Measurements from ENCODE around the gene FRMD8. TPM values are rescaled to one million over a fixed set of nuclear protein-coding genes. Genes with fewer than 3 reads are reported as not detected.
A peak's percentile ranks its signal among the peaks of the same experiment; 100 is the strongest.

Gene FRMD8
- total and polyA plus RNA-seq, 2 of the 8 experiments (the other 6 are each of a cell fraction or from before 2014, with no cell fraction given): 15.0 to 19.2 TPM

- TF ChIP-seq, protein P1, sequence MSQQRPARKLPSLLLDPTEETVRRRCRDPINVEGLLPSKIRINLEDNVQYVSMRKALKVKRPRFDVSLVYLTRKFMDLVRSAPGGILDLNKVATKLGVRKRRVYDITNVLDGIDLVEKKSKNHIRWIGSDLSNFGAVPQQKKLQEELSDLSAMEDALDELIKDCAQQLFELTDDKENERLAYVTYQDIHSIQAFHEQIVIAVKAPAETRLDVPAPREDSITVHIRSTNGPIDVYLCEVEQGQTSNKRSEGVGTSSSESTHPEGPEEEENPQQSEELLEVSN (IDR thresholded peaks at IDR 0.05): no peak
Measured at GRCh38 chr11:65459552-65459951, 73.1 kb downstream of the FRMD8 start (continued).

MicroRNAs encoded within 50 kb of the gene (microRNA counts, 767-probe panel; counts per million panel counts)
- 879 counts per million, percentile 95 among the panel's probes with 10 or more counts for microRNA hsa-miR-612

Small RNA genes lying within 50 kb of the gene (small RNA-seq; reads per million reads assigned to genes)
- gene RF01684 (ENCODE audit: insufficient read depth): not detected

Other genes starting within 250 kb of the FRMD8 start
- gene SPDYC, start 216.4 kb upstream of the FRMD8 start, total RNA-seq (2021; fragmentation: NEBNext Ultra II Directional; extraction: Animal tissue kit (Norgen Biotek cat#: 25700)): not detected in 2 replicates
- 0.15 and 0.31 TPM in 2 replicates for gene SPDYC, start 216.4 kb upstream of the FRMD8 start, polyA plus RNA-seq (2011; rRNA removed)
- 194 and 200 TPM in 2 replicates for gene CAPN1, start 204.7 kb upstream of the FRMD8 start, total RNA-seq (2021; fragmentation: NEBNext Ultra II Directional; extraction: Animal tissue kit (Norgen Biotek cat#: 25700))
- 233 and 337 TPM in 2 replicates for gene CAPN1, start 204.7 kb upstream of the FRMD8 start, polyA plus RNA-seq (2011; rRNA removed)
- gene POLA2, start 124.7 kb upstream of the FRMD8 start, total RNA-seq (2021; fragmentation: NEBNext Ultra II Directional; extraction: Animal tissue kit (Norgen Biotek cat#: 25700)): 31.2 and 34.6 TPM in 2 replicates
- gene POLA2, start 124.7 kb upstream of the FRMD8 start, polyA plus RNA-seq (2011; rRNA removed): 48.1 and 55.9 TPM in 2 replicates
- 11.7 and 11.8 TPM in 2 replicates for gene CDC42EP2, start 71.8 kb upstream of the FRMD8 start, total RNA-seq (2021; fragmentation: NEBNext Ultra II Directional; extraction: Animal tissue kit (Norgen Biotek cat#: 25700))
- gene CDC42EP2, start 71.8 kb upstream of the FRMD8 start, polyA plus RNA-seq (2011; rRNA removed): 13.3 and 19.4 TPM in 2 replicates
- gene DPF2, start 52.8 kb upstream of the FRMD8 start, total RNA-seq (2021; fragmentation: NEBNext Ultra II Directional; extraction: Animal tissue kit (Norgen Biotek cat#: 25700)): 67.2 and 79.2 TPM in 2 replicates
- 53.6 and 88.1 TPM in 2 replicates for gene DPF2, start 52.8 kb upstream of the FRMD8 start, polyA plus RNA-seq (2011; rRNA removed)
- gene TIGD3, start 31.9 kb upstream of the FRMD8 start, total RNA-seq (2021; fragmentation: NEBNext Ultra II Directional; extraction: Animal tissue kit (Norgen Biotek cat#: 25700)): 0.88 and 1.3 TPM in 2 replicates
- 1.1 TPM in 2 replicates for gene TIGD3, start 31.9 kb upstream of the FRMD8 start, polyA plus RNA-seq (2011; rRNA removed)
- gene SLC25A45, start 4.0 kb upstream of the FRMD8 start, total RNA-seq (2021; fragmentation: NEBNext Ultra II Directional; extraction: Animal tissue kit (Norgen Biotek cat#: 25700)): 0.54 and 0.61 TPM in 2 replicates
- gene SLC25A45, start 4.0 kb upstream of the FRMD8 start, polyA plus RNA-seq (2011; rRNA removed): 0.59 and 0.97 TPM in 2 replicates
- gene NEAT1, start 36.2 kb downstream of the FRMD8 start, total RNA-seq (2021; fragmentation: NEBNext Ultra II Directional; extraction: Animal tissue kit (Norgen Biotek cat#: 25700)): 10.4 and 10.7 TPM in 2 replicates
- gene NEAT1, start 36.2 kb downstream of the FRMD8 start, polyA plus RNA-seq (2011; rRNA removed): 1.6 and 2.4 TPM in 2 replicates
- 911 and 984 TPM in 2 replicates for gene MALAT1, start 112.4 kb downstream of the FRMD8 start, total RNA-seq (2021; fragmentation: NEBNext Ultra II Directional; extraction: Animal tissue kit (Norgen Biotek cat#: 25700))
- gene MALAT1, start 112.4 kb downstream of the FRMD8 start, polyA plus RNA-seq (2011; rRNA removed): 115 and 138 TPM in 2 replicates
- gene SCYL1, start 138.4 kb downstream of the FRMD8 start, total RNA-seq (2021; fragmentation: NEBNext Ultra II Directional; extraction: Animal tissue kit (Norgen Biotek cat#: 25700)): 59.4 and 59.8 TPM in 2 replicates
- 77.7 and 111 TPM in 2 replicates for gene SCYL1, start 138.4 kb downstream of the FRMD8 start, polyA plus RNA-seq (2011; rRNA removed)
- 12.8 and 15.3 TPM in 2 replicates for gene LTBP3, start 171.7 kb downstream of the FRMD8 start, total RNA-seq (2021; fragmentation: NEBNext Ultra II Directional; extraction: Animal tissue kit (Norgen Biotek cat#: 25700))
- gene LTBP3, start 171.7 kb downstream of the FRMD8 start, polyA plus RNA-seq (2011; rRNA removed): 17.8 and 25.2 TPM in 2 replicates
- gene ZNRD2, start 183.8 kb downstream of the FRMD8 start, total RNA-seq (2021; fragmentation: NEBNext Ultra II Directional; extraction: Animal tissue kit (Norgen Biotek cat#: 25700)): 53.4 and 56.1 TPM in 2 replicates
- 125 and 148 TPM in 2 replicates for gene ZNRD2, start 183.8 kb downstream of the FRMD8 start, polyA plus RNA-seq (2011; rRNA removed)
- gene FAM89B, start 185.9 kb downstream of the FRMD8 start, total RNA-seq (2021; fragmentation: NEBNext Ultra II Directional; extraction: Animal tissue kit (Norgen Biotek cat#: 25700)): 15.8 and 17.6 TPM in 2 replicates
- 32.4 and 39.2 TPM in 2 replicates for gene FAM89B, start 185.9 kb downstream of the FRMD8 start, polyA plus RNA-seq (2011; rRNA removed)
- 6.6 and 7.9 TPM in 2 replicates for gene EHBP1L1, start 189.4 kb downstream of the FRMD8 start, total RNA-seq (2021; fragmentation: NEBNext Ultra II Directional; extraction: Animal tissue kit (Norgen Biotek cat#: 25700))
- 4.3 and 6.2 TPM in 2 replicates for gene EHBP1L1, start 189.4 kb downstream of the FRMD8 start, polyA plus RNA-seq (2011; rRNA removed)
- gene KCNK7, start 209.2 kb downstream of the FRMD8 start, total RNA-seq (2021; fragmentation: NEBNext Ultra II Directional; extraction: Animal tissue kit (Norgen Biotek cat#: 25700)): 0.42 and 1.0 TPM in 2 replicates
- gene KCNK7, start 209.2 kb downstream of the FRMD8 start, polyA plus RNA-seq (2011; rRNA removed): 0.74 and 1.4 TPM in 2 replicates
- gene MAP3K11, start 227.6 kb downstream of the FRMD8 start, total RNA-seq (2021; fragmentation: NEBNext Ultra II Directional; extraction: Animal tissue kit (Norgen Biotek cat#: 25700)): 44.6 and 48.4 TPM in 2 replicates
- 30.3 and 45.8 TPM in 2 replicates for gene MAP3K11, start 227.6 kb downstream of the FRMD8 start, polyA plus RNA-seq (2011; rRNA removed)
- 38.8 and 39.4 TPM in 2 replicates for gene PCNX3, start 229.1 kb downstream of the FRMD8 start, total RNA-seq (2021; fragmentation: NEBNext Ultra II Directional; extraction: Animal tissue kit (Norgen Biotek cat#: 25700))
- gene PCNX3, start 229.1 kb downstream of the FRMD8 start, polyA plus RNA-seq (2011; rRNA removed): 27.2 and 45.1 TPM in 2 replicates

Data from H1 (cell line).